HG02610 (cell line): Measurements from ENCODE around the gene MMP14.
A peak's percentile ranks its signal among the peaks of the same experiment; 100 is the strongest.
"Not testable (repeated sequence)": the region's sequence is repeated elsewhere in the genome, so short reads cannot be mapped to it uniquely, and the experiment has no call there.

ENCODE experiments used
- ATAC-seq: cut with Tn5 transposase; IDR thresholded peaks from one replicate; pipeline ENCODE4 v1.9.1; 2021; ENCODE audit warnings: mild to moderate bottlenecking, moderate library complexity; ENCODE audit not compliant: unreplicated experiment

The MMP14 gene

DNA sequence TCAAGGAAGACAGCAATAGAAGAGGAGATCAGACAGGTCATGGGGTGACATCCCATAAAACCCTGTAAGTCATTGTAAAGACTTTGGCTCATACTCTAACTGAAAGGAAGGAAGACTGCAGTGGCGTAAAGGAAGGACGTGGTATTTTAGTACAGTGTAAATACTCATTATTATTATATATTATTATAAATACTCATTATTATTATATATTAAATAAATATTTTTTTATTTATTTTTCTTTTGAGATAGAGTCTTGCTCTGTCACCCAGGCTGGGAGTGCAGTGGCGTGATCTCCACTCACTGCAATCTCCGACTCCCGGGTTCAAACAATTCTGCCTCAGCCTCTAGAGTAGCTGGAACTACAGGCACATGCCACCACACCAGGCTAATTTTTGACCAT lies 20.0 kb downstream of the MMP14 start:
- ATAC-seq: no peak

DNA sequence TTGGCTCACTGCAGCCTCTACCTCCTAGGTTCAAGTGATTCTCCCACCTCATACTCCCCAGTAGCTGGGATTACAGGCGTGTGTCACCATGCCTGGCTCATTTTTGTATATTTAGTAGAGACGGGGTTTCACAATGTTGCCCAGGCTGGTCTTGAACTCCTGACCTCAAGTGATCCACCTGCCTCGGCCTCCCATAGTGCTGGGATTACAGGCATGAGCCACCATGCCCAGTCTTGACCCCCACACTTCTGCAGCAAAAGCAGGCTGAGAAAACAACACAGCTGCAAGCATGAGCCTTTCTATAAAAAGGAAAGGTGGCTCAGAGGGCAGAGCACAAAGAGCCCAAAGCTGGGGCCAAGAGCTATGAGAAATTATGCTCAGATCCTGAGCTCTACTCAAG lies 24.0 kb downstream of the MMP14 start:
- not testable (repeated sequence) for ATAC-seq

DNA sequence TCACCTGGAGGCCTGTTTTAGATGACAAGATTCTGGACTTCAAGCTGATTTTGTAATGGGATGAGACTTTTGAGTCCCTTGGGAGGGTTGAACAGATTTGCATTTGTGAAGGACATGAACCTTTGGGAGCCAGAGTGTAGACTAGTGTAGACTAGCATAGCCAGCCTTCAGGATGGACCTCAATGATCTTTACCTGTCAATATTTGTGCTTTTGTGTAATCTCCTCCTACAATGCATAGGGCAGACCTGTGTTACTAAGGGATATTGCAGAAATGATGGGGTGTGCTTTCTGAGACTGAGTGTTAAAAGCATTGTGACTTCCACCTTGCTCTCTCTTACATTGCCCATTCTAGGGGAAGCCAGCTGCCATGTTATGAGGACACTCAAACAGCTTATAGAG lies 25.3 kb downstream of the MMP14 start:
- ATAC-seq: no peak

DNA sequence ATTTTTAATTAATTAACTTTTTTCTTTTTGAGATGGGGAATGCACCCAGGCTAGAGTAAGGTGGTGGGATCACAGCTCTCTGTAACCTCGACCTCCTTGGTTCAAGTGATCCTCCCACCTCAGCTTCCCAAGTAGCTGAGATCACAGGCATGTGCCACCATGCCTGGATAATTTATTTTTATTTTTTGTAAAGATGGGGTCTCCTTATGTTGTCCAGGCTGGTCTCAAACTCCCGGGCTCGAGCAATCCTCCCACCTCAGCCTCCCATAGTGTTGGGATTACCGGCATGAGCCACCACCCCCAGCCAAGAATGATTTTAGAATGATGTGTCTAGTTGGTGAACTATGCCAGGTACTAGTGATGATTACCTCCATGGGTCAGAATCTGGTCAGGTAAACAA lies 28.6 kb downstream of the MMP14 start:
- no peak for ATAC-seq

DNA sequence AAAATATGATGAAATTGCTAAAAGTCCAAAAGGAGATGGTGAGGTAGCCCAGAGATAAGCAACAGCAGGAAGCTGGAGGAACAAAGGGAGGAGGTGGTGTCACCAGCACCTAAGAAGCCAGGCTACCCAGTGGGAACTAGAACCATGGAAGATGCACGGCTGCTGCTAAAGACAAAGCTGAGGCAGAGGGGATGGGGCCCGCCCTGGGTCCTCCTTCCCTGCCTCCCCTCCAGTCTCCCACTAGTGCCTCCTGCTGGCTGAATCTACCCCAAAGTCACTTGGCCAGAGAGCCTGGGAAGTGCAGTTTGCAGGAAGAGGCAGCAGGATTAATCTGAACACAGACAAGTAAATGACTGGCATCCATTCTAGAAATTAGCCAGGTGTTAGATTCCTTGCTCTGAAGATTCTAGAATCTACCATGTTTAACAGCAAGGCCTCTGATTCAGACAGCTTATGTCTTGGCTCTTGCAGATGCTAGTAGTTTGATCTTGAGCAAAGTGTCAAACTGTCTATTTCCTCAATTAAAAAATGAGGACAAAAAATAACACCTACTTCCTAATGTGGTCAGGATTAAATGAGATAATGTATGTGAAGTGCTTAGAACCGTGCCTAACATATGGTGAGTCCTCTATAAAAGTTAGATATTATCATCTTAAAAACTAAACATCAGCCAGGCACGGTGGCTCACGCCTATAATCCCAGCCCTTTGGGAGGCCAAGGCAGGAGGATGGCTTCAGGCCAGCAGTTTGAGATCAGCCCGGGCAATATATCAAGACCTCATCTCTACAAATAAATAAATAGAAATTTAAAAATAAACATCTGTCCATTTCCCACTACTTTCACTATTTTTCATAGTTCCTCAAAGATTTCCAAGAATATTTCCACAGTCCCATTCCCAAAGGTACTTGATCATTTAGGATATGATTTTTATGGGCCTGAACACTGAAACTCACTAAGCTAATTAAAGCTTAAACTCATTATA lies 29.3 kb downstream of the MMP14 start:
- no peak for ATAC-seq

DNA sequence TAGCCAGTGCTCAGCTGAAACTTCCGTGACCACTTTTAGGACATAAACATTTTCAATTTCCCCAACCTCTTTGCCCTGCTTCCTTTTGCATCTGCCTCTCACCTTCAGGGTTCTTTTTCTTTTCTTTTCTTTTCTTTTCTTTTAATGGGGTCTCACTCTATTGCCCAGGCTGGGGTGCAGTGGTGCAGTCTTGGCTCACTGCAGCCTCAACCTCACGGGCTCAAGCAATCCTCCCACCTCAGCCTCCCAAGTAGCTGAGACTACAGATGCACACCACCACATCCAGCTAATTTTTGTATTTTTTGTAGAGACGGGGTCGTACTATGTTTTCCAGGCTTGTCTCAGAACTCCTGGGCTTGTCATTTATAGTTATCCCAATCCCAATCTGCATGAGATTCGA lies 30.5 kb downstream of the MMP14 start:
- ATAC-seq: no peak

DNA sequence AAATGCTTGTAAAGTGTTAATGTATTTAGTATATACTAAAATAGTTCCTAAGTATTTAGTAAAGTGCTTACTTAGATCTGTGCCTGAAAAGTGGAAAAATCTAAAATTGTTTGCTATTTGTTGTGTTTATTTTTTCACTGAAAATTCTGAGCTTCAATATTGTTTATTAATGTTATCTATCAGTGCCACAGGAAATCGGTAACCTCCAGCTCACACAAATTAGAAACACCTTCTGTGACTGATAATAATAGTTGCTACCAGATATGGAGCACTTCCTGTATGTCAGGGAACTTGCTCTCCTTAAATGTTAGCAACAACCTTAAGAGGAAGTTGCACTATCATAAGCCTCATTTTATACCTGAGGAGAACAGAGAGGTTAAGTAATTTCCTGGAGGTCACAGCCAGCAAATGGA lies 34.4 kb downstream of the MMP14 start:
- ATAC-seq: peak; percentile 42

DNA sequence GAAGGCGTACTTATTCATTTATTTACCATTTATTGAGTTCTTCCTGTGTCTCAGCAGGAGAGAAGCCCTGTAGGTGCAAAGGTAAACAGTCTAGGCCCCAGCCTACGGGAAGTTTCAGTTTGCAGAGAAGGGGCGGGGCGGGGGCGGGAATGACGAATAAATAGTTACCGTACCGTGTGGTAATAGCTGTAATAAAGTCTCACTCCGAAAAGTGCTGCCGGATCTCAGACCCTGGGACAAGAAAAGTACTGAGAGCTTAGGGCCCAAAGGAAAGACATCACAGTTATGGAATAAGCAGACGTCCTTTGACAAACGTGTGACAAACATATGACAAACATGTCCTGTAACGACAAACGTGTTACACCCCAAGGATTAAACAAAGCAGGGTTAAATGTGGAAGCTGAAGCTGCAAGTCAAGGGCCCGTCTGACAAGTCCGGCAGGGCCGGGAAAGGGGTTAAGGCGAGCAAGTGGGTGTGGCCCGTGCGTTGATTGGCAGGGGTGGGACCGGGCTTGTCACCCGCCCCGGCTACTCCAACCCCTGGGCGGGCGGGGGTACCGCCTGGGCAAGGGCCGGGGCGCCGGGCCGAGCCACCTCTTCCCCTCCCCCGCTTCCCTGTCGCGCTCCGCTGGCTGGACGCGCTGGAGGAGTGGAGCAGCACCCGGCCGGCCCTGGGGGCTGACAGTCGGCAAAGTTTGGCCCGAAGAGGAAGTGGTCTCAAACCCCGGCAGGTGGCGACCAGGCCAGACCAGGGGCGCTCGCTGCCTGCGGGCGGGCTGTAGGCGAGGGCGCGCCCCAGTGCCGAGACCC lies 35.0 kb downstream of the MMP14 start, which contains the start of gene LRP10:
Gene LRP10 (plus strand): TSS at position 517 of the 809 bp plus-strand sequence. CDS start 564 bp downstream, outside the sequence.
- peak; percentile 75 for ATAC-seq

DNA sequence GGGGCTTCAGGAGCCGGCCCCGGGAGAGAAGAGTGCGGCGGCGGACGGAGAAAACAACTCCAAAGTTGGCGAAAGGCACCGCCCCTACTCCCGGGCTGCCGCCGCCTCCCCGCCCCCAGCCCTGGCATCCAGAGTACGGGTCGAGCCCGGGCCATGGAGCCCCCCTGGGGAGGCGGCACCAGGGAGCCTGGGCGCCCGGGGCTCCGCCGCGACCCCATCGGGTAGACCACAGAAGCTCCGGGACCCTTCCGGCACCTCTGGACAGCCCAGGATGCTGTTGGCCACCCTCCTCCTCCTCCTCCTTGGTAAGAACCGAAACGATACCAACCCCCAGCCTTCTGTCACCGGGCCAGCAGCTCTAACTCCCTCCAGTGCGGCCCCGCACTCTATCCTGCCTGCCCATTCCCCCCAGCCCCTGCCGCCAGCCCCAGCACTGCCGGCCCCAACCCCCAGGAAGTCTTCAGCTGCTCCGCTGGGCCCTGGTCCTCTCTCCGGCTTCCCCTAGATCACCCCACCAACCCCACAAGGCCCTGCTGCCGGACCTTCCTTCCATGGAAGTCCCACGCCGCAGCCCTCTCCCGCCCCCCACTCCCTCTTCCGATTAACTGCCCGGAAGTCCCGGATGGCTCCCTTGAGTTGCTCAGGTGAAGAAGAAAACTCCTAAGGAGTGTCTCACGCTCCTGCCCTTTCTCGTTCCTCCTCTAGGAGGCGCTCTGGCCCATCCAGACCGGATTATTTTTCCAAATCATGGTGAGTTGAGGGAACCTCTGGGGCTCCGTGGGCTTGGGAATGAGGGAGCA lies 35.8 kb downstream of the MMP14 start:
- peak; percentile 25 for ATAC-seq

DNA sequence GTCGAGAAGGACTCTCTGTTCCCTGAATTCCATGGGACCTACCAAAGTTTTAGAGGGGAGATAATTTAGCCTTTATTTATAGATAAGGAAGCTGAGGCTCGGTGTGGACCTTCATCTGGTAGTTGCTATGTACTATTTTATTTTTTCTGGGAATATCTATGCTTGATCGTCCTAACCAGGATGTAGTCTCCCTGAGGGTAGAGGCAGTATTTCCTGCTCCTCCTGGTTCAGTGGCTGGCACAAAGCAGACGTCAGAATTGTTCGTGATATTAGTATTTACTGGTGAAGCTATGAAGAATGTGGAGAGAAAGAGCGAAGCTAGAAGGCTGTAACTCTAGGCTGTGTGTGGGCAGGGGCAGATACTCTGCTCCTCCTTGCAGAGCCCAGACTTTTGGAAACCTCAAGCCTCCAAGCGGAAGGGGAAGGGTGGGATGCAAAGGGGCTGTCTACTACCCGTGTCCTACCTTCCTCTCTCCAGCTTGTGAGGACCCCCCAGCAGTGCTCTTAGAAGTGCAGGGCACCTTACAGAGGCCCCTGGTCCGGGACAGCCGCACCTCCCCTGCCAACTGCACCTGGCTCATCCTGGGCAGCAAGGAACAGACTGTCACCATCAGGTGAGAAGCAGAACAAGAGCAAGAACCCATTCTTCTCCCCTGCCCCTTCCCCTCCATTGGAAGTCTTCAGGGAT lies 36.6 kb downstream of the MMP14 start:
- no peak for ATAC-seq

DNA sequence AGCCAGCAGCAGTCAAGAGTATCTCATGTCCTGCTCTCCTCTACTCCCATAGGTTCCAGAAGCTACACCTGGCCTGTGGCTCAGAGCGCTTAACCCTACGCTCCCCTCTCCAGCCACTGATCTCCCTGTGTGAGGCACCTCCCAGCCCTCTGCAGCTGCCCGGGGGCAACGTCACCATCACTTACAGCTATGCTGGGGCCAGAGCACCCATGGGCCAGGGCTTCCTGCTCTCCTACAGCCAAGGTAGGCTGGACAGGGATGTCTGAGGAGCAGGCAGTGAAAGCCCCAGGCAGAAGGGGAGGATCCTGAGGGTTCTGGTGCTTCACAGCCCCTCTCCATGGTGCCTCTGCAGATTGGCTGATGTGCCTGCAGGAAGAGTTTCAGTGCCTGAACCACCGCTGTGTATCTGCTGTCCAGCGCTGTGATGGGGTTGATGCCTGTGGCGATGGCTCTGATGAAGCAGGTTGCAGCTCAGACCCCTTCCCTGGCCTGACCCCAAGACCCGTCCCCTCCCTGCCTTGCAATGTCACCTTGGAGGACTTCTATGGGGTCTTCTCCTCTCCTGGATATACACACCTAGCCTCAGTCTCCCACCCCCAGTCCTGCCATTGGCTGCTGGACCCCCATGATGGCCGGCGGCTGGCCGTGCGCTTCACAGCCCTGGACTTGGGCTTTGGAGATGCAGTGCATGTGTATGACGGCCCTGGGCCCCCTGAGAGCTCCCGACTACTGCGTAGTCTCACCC lies 38.8 kb downstream of the MMP14 start:
- ATAC-seq: no peak

DNA sequence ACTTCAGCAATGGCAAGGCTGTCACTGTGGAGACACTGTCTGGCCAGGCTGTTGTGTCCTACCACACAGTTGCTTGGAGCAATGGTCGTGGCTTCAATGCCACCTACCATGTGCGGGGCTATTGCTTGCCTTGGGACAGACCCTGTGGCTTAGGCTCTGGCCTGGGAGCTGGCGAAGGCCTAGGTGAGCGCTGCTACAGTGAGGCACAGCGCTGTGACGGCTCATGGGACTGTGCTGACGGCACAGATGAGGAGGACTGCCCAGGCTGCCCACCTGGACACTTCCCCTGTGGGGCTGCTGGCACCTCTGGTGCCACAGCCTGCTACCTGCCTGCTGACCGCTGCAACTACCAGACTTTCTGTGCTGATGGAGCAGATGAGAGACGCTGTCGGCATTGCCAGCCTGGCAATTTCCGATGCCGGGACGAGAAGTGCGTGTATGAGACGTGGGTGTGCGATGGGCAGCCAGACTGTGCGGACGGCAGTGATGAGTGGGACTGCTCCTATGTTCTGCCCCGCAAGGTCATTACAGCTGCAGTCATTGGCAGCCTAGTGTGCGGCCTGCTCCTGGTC lies 39.4 kb downstream of the MMP14 start:
- ATAC-seq: no peak

DNA sequence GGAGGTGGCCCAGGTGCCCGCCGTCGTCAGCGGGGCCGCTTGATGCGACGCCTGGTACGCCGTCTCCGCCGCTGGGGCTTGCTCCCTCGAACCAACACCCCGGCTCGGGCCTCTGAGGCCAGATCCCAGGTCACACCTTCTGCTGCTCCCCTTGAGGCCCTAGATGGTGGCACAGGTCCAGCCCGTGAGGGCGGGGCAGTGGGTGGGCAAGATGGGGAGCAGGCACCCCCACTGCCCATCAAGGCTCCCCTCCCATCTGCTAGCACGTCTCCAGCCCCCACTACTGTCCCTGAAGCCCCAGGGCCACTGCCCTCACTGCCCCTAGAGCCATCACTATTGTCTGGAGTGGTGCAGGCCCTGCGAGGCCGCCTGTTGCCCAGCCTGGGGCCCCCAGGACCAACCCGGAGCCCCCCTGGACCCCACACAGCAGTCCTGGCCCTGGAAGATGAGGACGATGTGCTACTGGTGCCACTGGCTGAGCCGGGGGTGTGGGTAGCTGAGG lies 40.7 kb downstream of the MMP14 start:
- ATAC-seq: no peak

DNA sequence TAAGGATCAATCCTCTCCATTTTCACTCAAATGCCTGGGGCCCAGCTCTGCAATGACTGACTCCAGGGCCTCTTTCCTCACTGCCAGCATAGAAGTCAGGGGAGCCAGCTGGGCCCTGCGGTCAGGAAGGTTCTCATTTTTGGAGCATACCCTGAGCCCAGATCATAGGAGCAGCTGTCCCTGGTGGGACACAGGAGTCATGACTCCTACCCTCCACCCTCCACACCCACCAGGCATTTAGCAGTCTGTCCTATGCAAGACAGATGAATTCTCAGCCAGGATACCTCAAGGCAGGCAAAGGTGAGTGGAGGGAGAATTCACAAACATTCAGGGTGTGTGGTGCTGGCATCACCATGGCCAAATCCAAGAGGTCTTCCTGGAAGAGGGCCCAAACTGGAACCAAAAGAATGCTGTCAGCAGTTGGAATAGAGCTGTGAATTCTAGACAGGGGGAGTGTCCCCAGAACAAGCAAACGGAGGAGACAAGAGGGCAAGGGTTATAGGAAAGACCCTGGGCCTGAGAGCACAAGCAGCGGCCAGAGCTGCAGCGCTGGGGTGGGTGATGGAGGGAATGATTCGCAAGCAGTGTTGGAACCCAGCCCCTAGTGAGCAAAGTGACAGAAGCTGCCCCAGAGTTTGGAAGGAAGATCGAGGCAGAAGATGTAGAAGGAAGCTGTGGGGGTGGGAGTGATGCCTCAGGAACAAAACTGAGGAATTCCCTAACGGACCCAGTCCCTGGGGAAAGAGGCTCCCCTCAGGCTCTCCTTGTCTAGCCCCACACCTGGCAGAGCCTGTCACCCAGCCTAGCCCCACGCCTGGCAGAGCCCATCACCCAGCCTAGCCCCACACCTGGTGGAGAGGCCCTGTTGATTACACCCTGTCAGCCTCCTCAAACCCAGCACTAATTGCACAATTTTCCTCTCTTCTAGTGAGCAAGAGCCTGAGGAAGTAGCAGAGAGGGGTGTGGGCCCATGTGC lies 42.2 kb downstream of the MMP14 start:
- no peak for ATAC-seq

DNA sequence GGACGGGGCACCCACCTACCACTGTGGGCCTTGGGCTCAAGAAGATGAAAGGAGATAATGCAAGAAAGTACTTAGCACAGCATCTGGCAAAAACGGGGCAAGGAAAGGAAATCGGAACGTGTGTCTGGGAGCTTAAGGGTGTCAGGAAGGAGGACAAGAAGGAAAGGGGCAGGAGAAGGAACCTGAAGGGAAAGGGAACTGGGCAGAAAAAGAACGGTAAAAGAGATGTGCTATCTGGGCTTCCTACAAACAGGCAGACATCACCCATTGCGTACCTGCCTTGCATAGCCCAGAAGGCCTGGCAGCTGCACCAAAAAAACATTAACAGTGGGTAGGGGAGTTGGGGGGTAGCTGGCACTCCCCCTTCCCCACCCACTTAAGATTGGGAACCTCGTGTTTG lies 45.7 kb downstream of the MMP14 start:
- no peak for ATAC-seq

DNA sequence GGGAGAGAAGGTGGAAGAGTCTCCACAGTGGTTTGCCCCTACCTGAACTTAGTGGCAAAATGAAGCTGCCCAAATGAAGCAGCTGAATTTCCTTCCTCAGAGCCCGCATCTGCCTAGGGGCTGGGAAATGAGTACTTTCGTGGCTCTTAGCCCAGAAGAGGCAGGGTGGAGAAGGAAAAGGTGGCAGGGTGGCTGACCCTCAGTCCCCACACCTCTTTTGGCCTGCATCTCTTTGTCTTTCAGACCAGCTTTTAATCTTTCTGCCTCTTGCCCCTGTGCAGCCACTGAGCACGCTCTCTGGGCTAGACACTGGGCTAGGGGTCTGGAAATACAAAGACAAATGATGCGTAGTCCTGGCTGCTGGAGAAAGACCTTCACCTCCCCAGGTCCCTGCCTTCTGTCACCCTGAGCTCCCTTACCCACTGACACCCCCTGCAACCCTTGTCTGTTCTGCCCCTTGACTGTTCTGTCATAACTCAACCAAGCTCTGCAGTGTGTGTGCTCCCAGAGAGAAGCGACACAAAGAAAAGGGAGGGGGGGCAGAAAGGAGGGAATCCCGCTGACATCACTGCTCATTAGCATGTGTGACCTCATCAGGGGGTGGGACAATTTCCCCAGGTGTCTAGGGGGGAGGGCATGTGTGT lies 46.3 kb downstream of the MMP14 start:
- no peak for ATAC-seq

DNA sequence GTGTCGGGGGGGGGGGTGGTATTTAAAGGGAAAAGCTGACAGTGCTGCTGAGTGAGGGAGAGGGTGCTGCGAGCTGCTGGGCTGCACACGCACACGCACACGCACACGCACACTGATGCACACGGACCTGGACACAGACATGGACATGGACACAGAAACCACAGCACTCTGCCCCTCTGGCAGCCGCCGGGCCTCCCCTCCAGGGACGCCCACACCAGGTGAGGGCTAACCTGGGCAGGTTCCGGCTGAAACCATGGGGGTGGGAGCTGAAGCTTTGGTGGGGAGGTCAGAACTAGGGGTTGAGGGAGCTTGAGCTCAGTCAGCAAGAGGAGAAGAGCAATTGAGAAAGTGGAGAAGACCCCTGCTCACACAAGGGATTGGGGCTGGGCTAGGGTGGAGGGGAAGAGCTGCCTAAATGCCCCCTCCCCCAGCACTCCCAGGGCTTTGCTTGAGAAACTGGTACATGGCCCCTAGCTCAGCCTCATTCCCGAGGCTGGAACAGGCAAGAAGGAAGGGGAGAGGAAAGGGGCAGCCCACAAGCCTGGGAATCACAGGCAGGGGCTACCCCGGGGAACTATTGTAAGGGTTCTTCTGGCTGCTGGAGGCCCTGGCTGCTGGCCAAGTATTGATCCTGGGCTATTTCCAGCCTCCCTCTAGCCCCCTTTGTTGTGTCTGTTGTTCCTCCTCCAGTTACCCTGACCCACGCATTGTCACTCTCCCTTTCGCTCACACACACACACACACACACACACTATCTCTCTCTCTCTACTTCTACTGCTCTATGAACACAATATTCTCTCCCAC lies 47.0 kb downstream of the MMP14 start, which contains the start of gene REM2:
Gene REM2 (plus strand): TSS at position 50 of the 804 bp plus-strand sequence. CDS start 66 bp downstream, at position 116.
- no peak for ATAC-seq
